K562 (cell line): Measurements from ENCODE around the gene S100A10. TPM values are rescaled to one million over a fixed set of nuclear protein-coding genes. Genes with fewer than 3 reads are reported as not detected.

Experiments
- CEBPB ChIP-seq: fragments of 450-650 bp; IDR thresholded peaks from 2 replicates; pipeline ENCODE4 v1.6.1; 2016; ENCODE audit warnings: missing genetic modification characterization, missing compliant biosample characterization
- NR1H2 ChIP-seq: sonication (generic); formaldehyde crosslinking; IDR thresholded peaks from 2 replicates; pipeline ENCODE4 v1.4.0; 2020; ENCODE audit warnings: mild to moderate bottlenecking, missing genetic modification reagents
- POLR3G ChIP-seq: IDR thresholded peaks from 2 replicates; pipeline ENCODE4 v1.6.1; 2011; ENCODE audit not compliant: insufficient read length, insufficient replicate concordance; ENCODE audit errors: extremely low read depth
- THAP7 ChIP-seq: fragments of 250-450 bp; sonication (Bioruptor Pico); IDR thresholded peaks from 2 replicates; pipeline ENCODE4 v1.5.0; 2021
- ZBTB11 ChIP-seq, 3 experiments: fragments of 200-800 bp in 1 of 3; fragments of 250-450 bp in 1 of 3; fragments of 450-650 bp in 1 of 3; sonication (Bioruptor Pico) in 1 of 3; sonication (Bioruptor generic) in 1 of 3; formaldehyde crosslinking in 1 of 3; IDR thresholded peaks; 2 replicates each; pipeline versions ENCODE4 v1.6.1 to v1.8.0; 2016 to 2022; ENCODE audit warnings: mild to moderate bottlenecking in 2 of 3, missing genetic modification characterization in 2 of 3, missing compliant biosample characterization in 1 of 3, moderate library complexity in 1 of 3
- ZNF140 ChIP-seq: fragments of 250-450 bp; sonication (Bioruptor Pico); IDR thresholded peaks from 2 replicates; pipeline ENCODE4 v1.8.0; 2021; ENCODE audit warnings: moderate library complexity, mild to moderate bottlenecking, inconsistent platforms
- polyA plus RNA-seq, 8 experiments: library from polyadenylated mRNA; depleted of rRNA in 4 of 8; stranded (reverse) in 5 of 8; unstranded in 3 of 8; fragments of >200 nt; fragmentation: Nextera tagmentation in 2 of 8; fragmentation: Illumina TruSeq in 1 of 8; extraction: Ambion mirVana in 2 of 8; extraction: Trizol in 1 of 8; gene quantifications; 2 replicates each; pipeline versions ENCODE4 v1.2.1 to v1.2.3, GENCODE V29; 2011 to 2014; ENCODE audit warnings: inconsistent platforms in 1 of 8, missing spikeins in 1 of 8
- total RNA-seq, 7 experiments: library from RNA; depleted of rRNA in 6 of 7; stranded (reverse); fragments of >200 nt in 6 of 7; fragmentation: Illumina TruSeq in 2 of 7; extraction: Trizol in 2 of 7; gene quantifications; 2 replicates each; pipeline versions ENCODE4 v1.2.1 to v1.2.3, GENCODE V29; 2011 to 2021; ENCODE audit warnings: low replicate concordance in 1 of 7

The S100A10 gene
- total and polyA plus RNA-seq, 9 of the 15 experiments (the other 6 are each of a cell fraction or from before 2014, with no cell fraction given) = 0.32 to 1.6 (median 0.50) TPM; not detected in 3

- TF ChIP-seq THAP7 (CRISPR knock-in tag) (no peak), ZNF140 (CRISPR knock-in tag) (no peak), POLR3G (no peak), CEBPB (tag) (no peak), NR1H2 (CRISPR knock-in tag) (no peak), ZBTB11 (CRISPR knock-in tag; IDR thresholded peaks at IDR 0.05) (no peak)
These were observed 11.2 kb downstream of the S100A10 start (continued) for GRCh38 chr1:151982300-151983005.
